VCaP (cell line): ENCODE results near the gene COL6A2.
"Not testable (repeated sequence)": the region's sequence is repeated elsewhere in the genome, so short reads cannot be mapped to it uniquely, and the experiment has no call there.

ENCODE experiments used
- H3K27ac ChIP-seq: fragments of 450-650 bp; 2 replicates; pipeline ENCODE4 v1.5.1; 2017
- CTCF ChIP-seq: fragments of 450-650 bp; conservative IDR thresholded peaks from 2 replicates; pipeline ENCODE4 v1.5.1; 2017; ENCODE audit warnings: mild to moderate bottlenecking, moderate library complexity

COL6A2 gene

GRCh38 chr21:46137908-46138307, 40.0 kb downstream of the COL6A2 start:
- no peak for TF ChIP-seq CTCF
- no peak overlapping the region for H3K27ac ChIP-seq

GRCh38 chr21:46138383-46138970, 40.6 kb downstream of the COL6A2 start:
- TF ChIP-seq CTCF: no peak
- H3K27ac ChIP-seq: no peak overlapping the region

GRCh38 chr21:46139686-46140085, 41.8 kb downstream of the COL6A2 start:
- no peak for TF ChIP-seq CTCF

GRCh38 chr21:46140352-46141003, 42.6 kb downstream of the COL6A2 start:
- not testable (repeated sequence) for H3K27ac ChIP-seq

More at GRCh38 chr21:46139686-46140085, 41.8 kb downstream of the COL6A2 start:
- H3K27ac ChIP-seq: no peak overlapping the region

GRCh38 chr21:46141767-46142581, 44.1 kb downstream of the COL6A2 start:
- TF ChIP-seq CTCF: no peak
- H3K27ac ChIP-seq: no peak overlapping the region

GRCh38 chr21:46142582-46143473, 44.9 kb downstream of the COL6A2 start:
- no peak for TF ChIP-seq CTCF

GRCh38 chr21:46144464-46145070, 46.7 kb downstream of the COL6A2 start:
- H3K27ac ChIP-seq: no peak overlapping the region
- TF ChIP-seq CTCF: no peak

More at GRCh38 chr21:46142582-46143473, 44.9 kb downstream of the COL6A2 start:
- peak overlapping the region; percentile 55; the same call in 1 of the 2 replicates for H3K27ac ChIP-seq
